Skin epidermis (tissue), 12 donors: ENCODE results near the gene PPL.

Source experiments
- H3K27ac ChIP-seq, 21 experiments: fragments of 200-600 bp; sonication (generic) in 11 of 21; one replicate each; pipeline ENCODE4 v1.5.0; 2020; ENCODE audit warnings: mild to moderate bottlenecking in 3 of 21, inconsistent platforms in 2 of 21, moderate library complexity in 2 of 21
- H3K4me3 ChIP-seq, 7 experiments: fragments of 200-600 bp; sonication (generic) in 2 of 7; one replicate each; pipeline ENCODE4 v1.5.0; 2020; ENCODE audit warnings: inconsistent platforms in 2 of 7, mild to moderate bottlenecking in 2 of 7, moderate library complexity in 1 of 7

Gene PPL

DNA sequence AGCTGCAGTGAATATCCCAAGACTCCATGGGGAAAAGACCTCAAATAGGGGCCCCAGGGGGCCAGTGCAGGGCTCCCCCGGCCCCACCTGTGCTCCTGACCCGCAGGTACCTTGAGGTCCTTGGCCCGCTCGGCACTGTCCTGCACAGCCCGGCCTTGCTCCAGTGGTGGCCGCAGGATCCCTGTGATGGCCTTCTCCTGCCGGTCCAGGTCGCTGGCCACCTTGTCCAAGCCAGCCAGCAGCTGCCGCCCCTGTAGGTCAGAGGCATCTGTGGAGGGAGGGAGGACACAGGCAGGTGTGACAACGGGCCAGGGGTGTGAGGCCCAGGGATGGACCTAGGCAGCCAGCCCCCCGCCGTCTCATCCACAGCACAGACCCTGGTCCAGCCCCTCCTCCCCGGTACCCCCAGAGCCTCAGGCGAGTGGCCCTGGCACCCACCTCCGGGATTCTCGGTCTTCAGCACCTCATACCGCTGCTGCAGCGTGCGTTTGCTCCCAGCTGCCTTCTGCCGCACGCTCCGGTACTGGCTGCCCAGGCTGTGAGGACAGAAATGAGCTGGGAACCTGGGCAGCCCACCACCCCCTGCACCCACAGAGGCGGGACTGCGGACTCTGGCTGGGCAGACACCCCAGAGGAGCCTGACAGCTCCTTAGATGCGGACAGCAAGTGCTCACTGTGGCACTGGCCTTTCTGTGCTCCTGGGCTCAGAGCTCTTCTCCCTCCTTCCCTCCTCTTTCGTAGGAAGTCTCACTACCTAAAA lies 43.7 kb downstream of the PPL start:
- H3K27ac ChIP-seq = peak overlapping the region in 2 of 21 experiments; percentile 9 to 36
- H3K4me3 ChIP-seq = no peak overlapping the region

DNA sequence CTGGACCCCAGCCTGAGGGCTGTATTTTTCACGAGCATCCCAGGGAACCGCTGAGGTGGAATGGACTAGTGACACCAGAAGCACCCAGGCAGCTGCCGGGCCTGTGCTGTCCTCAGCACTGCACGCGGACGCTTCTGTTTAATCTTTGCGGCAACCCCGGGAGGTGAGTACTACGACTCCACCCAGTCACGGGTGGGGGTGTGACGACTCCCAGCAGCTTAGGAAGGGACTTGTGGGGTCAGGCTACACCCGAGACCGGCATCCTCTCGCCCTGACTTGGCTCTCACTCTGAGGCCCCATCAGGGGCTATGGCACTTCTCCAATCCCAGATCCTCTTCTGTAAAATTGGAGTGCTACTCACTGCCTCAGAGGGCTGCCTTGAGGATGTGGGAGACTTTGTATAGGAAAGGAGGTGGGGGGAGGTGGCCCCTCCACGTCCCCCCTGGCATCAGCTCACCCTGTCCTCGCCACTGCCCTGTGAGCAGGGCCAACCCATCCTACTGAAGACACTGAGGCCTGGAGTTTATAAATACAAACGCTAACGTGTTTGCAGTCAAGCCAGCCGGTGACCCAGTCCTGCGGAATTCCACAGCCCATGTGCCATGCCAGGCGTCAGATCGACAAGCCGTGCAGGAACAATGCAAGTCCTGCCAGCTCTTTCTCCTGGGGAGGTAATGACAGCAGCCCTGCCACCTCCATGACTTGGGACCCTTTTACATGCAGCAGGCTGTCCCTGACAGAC lies 44.4 kb downstream of the PPL start:
- no peak overlapping the region for H3K4me3 ChIP-seq
- peak overlapping the region in 4 of 21 experiments; percentile 9 to 52 (median 27) for H3K27ac ChIP-seq

DNA sequence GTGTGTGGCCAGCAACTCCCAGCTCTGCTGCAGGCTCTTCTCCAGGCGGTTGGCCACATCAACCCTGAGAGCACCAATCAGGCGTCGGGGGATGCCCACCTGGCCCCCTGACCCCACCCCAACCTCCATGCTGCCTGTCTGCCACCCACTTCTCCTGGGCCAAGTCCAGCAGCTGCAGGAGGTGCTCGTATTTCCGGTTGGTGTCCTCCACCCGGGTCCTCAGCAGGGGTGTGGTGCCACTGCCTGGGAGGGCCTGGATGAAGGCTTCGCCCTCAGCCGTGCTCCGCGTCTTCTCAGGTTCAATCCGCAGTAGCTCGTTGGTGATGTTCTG lies 45.1 kb downstream of the PPL start:
- Histone ChIP-seq H3K27ac (peak overlapping the region in 2 of 21 experiments; percentile 18 to 52), H3K4me3 (no peak overlapping the region)

DNA sequence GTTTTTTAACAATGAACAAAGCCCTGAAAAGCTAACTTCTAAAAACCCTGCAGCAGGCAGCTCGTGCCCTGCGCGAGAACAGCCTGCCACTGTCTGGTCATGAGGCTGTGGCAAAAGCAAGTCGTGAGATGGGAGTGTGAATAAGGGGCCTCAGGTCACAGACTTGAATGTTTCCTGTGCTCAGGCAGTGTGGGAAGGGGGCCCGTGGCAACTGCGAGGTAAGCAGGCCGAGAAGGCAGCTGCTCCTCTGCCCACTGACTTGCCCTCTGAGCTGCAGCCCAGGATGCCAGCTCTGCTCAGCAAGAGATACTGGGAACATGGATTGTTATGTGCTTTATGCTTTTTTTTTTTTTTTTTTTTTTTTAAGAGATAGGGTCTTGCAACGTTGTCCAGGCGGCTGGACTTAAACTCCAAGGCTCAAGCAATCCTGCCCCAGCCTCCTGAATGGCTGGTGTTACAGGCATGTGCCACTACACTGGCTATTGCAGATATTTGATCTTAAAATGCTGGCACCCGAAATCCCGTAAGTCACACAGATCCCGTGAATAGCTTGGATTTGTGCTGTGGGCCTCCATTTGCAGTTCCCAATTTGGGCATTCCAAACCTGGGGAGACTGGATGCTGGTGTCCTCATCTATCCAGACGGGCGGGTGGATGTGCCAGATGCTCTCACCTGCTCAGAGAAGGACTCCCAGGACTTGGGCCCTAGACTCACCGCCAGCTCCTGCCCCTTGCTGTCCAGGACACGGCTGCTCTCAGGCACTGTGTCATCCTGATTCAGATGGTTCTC lies 45.7 kb downstream of the PPL start:
- no peak overlapping the region for H3K4me3 ChIP-seq
- peak overlapping the region in 1 of 21 experiments; percentile 18 for H3K27ac ChIP-seq

DNA sequence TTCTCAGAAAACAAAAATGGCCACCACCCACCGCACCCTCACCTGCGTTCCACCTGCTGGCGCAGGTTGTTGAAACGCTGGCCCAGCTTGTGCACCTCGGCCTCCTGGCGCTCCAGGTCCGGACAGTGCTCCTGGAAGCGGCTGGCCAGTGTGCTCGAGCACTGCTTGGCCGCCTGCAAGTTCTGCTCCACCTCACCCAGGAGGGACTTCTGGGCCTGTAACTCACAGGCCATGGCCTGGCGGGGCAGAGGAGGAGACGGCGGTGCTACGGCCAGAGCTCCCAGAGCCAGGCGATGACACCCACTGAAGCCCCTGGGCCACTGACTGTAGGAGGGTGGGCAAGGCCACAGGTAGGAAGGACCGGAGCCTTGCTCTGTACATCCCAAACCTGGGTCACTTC lies 46.3 kb downstream of the PPL start:
- H3K4me3 ChIP-seq = no peak overlapping the region

DNA sequence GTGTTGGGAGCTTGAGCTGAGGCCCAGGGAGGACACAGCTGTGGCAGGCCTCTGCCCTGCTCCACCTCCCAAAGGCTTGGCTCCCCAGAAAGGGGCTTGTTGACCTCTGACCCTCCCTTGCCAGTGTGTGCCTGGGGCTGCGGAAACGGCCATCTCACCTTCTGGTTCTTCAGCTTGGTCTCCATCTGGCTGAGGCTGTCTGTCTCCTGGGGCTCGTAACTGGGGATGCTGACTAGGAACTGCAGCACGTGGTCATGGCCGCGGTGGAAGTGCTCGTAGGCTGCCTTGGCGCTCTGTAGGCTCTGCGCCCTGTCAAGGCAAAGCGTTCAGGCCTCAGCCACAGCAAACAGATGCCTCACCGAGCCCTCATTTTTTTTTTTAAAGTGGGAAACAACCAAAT lies 46.9 kb downstream of the PPL start:
- Histone ChIP-seq H3K27ac (peak overlapping the region in 1 of 21 experiments; percentile 54), H3K4me3 (no peak overlapping the region)

More for the DNA sequence above, 46.3 kb downstream of the PPL start:
- H3K27ac ChIP-seq = no peak overlapping the region

DNA sequence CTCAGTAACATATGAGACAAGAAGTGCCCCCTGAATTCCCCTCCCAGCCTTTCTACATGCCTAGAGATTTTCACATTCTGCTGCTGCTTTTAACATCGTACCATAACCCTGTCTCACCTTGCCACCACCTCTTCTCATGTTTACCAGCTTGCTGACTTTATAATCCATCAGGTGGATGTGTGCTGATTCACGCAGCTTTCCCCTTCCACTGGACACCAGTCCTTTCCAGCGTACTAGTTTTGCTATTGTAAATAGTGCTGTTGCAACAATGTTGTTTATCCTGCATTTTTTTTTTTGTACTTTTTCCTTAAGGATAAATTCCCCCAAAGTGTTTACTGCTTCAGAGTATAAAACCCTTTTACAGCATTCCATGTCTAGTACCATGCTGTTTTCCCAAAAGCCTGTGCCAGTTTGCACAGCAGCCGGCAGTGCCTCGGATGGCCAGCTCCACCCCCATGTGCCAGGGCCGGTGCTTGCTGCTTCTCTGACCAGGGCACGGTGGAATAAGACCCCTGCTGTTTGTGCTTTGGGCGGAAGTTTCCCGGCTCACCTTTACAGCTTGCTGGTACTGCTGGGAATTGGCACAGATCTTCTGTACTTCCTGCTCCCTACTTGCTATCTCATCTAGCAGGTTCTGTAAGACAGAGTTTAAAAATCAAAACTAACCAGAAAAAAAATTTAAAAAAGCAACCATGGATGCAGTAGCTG lies 48.4 kb downstream of the PPL start:
- H3K27ac ChIP-seq = no peak overlapping the region

DNA sequence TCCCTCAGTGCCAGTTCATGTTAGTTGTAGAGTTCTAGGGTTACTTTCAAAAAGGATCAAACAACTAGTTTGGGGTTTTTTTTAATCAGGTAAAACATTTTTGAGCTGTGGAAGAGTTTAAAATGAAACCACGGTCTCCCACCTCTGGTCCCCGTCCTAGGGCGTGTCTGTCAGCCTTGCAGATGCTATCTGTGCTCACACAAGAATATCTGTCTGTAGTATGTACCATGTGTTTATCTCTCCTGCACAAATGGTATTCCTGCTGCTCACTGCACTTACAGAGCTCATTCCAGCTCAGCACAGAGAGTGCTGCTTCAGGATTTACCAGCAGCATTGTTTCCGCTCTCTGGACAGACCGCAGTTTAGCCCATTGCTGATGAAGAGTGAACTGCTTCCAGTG lies 50.8 kb downstream of the PPL start:
- H3K4me3 ChIP-seq = no peak overlapping the region
- no peak overlapping the region for H3K27ac ChIP-seq

More for the DNA sequence above, 48.4 kb downstream of the PPL start:
- no peak overlapping the region for H3K4me3 ChIP-seq

DNA sequence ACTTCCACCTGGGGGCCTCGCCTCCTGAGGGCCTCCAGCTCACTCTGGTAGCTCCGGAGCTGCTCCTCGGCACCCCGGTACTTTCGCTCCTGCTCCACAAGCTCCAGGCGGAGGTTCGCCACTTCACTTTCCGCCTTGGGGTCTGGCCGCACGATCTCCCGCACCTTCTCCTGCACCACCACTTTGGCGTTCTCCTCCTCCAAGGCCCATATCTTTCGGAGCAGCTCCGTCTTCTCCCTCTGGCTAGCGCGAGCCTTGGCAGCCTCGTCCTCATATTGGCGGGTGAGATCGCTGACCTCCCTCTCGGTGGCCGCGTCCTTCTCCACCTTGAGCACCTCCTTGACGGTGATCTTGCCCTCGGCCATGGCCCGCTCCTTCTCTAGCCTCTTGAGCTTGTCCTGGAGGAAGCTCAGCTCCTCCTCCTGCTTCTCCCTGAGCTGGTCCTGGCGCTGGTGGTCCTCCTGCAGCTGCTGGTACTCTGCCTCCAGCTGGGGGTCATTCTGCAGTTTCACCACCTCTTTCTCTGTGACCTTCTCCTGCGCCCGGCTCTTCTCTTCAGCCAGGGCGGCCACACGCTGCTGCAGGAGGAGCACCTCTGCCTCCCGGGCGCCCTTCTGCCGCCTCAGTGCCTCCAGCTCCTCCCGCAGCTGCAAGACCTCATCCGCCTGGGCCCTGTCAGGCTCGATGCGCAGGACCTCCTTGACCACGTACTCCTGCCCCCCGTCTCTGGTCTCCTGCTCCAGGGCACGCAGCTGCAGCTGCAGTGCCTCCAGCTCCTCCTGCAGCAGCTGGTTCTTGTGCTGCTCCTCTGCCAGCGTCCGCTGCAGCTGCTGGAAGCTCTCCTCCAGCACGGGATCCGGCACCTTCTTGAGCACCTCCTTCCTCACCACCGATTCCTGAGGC lies 51.7 kb downstream of the PPL start:
- H3K4me3 ChIP-seq = no peak overlapping the region
- no peak overlapping the region for H3K27ac ChIP-seq

DNA sequence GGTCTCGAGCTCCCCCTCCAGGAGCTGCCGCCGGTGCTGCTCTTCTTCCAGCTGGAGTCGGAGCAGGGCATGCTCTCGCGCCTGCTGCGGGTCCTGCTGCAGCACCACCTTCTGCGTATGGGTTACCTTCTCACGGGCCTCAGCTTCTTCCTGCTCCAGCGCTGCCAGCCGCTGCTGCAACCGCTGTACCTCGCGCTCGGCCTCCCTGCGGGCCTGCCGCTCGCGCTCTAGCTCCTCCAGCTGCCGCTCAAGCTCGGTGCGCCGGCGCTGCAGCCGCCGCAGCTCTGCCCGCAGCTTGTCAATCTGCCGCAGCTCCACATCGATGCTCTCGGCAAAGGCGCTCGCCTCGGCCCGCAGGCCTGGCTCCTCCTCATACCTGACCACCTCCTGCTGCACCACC lies 52.7 kb downstream of the PPL start:
- no peak overlapping the region for H3K4me3 ChIP-seq
- H3K27ac ChIP-seq = no peak overlapping the region

DNA sequence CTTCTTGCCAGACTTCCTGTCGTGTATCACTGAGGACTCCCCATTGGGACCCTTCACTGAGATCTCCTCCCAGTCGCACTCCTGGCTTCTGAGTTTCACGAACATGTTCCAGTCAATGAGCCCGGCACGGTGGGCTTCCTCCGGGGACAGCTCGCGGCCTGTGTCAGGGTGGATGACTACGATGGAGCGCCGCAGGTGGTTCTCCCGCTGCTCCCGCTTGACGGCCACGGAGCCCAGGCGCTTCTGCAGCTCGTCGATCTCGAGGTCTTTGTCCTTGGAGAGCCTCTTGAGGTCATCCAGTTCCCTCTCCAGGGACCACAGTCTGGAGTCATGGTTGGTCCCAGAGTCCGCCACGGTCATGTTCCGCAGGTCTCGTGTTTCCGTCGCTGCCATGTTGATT lies 53.4 kb downstream of the PPL start:
- H3K4me3 ChIP-seq = no peak overlapping the region
- no peak overlapping the region for H3K27ac ChIP-seq

DNA sequence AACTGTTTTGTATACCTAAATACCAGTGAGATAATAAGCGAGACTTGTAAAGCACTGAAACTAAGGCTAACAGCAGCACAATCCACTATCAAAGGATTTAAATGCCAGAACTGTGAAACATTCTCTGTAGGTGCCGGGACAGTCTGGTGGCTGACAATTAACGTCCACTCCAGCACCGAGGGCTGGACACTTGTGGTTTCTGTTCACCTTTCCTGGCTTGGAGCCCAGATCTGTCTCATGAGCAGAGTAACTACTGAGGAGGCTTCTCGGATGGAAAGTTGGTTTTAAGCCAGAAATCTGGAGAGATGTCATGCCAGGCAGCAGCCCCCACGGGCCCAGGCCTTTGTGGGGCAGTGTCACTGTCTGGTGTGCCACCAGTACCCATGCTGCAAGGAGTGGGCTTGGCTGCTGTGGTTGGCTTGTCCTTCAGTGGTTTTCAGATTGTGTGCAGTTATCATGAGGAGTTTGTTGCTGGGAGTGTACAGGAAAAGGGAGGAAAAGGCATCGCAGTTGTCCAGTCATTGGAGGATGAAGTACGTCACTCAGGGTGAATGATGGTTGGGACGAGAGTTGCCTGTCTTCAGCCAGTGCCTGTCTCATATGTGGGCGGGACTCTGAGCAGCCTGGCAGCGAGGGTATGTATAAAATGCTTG lies 54.2 kb downstream of the PPL start:
- Histone ChIP-seq H3K27ac (no peak overlapping the region), H3K4me3 (no peak overlapping the region)

DNA sequence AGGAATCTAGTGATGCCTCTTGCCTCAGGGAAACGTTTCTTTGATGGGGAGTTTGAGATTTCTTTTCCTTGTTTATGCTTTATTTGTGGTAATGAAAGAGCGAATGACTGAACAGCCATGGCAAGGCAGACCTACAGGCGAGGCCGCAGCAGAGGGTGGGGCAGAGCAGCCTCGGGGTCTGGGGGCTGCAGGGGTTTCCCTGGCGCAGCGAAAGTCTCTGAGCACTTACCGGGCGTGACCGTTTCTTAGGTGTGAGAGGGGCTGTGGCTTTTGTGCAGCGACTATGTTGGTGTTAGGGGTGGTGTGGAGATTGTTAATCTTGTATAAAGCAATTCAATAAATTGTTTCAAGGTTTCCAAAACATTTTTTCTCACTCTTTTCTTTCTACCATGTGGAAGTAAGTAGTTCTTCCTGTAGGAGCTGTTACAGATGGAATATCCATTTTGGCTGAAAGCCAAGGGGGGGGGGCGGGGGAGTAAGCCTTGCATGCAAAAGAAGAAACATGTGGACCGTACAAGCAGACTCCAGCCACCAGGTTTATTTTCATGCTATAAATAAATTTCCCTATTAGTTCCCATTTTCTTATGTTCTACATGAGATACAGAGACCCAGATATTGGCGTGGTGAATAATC lies 54.8 kb downstream of the PPL start:
- no peak overlapping the region for H3K4me3 ChIP-seq
- H3K27ac ChIP-seq = peak overlapping the region in 2 of 21 experiments; percentile 26 to 34

DNA sequence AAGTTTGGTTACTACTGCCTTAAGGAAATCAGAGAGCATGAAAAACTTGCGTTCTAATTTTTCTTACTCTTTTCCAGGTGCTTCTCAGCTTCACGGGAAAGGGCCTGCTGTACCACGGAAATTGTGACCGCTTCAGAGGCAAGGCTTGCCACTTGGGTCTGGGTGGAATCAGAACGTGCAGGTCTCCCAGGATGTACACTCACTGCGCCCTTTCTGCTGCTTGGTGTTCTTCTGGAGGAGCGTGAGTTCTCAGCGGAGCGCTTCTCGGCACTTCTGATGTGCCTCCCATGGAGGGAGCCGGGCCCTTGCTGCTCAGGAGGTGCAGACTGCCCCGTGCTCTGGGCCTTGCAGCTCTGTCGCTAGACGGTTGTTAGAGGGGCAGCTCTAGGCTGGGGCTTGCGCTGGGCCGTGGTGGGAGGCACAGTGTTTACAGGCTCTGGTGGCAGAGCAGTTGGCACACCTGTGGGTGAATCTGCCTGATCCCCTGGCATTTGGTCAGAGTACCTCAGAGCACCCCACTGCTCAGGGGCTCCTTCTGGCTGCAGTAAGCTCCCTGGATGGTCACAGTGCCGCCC lies 56.9 kb downstream of the PPL start:
- H3K27ac ChIP-seq = peak overlapping the region in 1 of 21 experiments; percentile 18
- H3K4me3 ChIP-seq = no peak overlapping the region

DNA sequence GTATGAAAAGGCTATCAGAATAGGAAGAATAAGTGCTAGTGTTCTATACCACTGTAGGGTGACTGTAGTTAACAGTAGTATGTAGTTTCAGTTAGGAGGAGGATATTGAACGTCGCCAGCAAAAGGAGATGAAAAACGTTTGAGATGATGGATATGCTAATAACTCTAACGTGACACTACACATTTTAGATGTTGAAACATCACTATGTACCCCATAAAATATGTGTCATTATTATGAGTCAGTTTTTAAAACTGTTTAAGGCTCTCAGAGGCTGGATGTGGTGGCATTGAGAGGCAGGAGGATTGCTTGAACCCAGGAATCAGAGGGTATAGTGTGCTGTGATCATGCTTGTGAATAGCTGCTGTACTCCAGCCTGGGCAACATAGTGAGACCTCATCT lies 57.9 kb downstream of the PPL start:
- Histone ChIP-seq H3K4me3 (no peak overlapping the region), H3K27ac (no peak overlapping the region)

DNA sequence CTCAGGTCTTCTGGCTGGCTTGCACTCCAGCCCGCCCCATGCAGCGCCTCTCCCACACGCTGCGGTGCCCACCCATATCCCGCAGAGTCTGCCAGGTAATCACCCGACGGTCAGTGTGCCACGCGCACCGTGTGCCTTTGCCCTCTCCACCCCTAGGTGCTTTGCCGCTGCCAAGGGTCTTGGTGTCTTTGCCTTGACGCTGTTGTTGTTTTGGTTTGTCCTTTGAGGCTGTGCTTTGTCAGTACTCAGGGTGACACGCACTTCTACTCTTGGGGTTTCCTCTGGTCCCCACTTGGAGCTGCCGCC lies 59.6 kb downstream of the PPL start:
- H3K4me3 ChIP-seq = no peak overlapping the region
- H3K27ac ChIP-seq = peak overlapping the region in 3 of 21 experiments; percentile 7 to 47 (median 31)

DNA sequence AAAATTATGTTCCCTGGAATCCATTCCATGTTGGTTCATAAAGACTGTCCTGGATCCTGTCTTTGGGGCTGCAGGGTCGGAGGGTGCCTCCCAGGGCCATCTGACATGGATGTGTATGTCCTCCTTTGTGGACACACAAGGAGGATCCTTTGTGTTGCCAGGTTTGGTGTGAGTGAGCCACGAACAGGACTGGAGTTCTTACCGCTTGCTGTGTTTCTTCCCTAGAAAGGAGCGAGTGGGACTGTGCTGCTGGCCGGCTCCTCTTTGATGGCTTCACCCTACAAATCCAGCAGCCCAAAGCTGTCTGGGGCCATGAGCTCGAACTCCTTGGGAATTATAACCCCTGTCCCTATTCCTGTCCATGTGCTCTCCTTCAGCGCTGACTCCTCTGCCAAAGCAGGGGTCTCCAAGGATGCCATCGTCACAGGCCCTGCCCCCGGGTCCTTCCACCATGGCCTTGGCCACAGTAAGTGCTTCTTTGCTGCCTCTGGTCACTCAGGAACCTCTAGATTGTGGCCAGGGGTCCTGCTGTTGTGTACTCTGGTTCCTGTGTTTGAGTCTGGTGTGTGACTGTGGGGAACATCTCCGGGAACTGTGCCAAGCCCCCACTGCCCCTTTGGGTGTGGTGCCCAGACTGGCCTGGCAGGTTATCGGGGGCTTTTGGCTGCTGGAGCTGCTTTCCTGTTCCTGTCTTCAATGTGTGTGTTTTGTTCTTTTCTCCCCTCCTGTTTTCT lies 60.1 kb downstream of the PPL start:
- Histone ChIP-seq H3K27ac (peak overlapping the region in 3 of 21 experiments; percentile 7 to 47 (median 31)), H3K4me3 (no peak overlapping the region)
